GM19240 (cell line): ENCODE data around the gene RPL15.
"Not testable (repeated sequence)": the region's sequence is repeated elsewhere in the genome, so short reads cannot be mapped to it uniquely, and the experiment has no call there.

Experiments used
- DNase-seq: peaks from one replicate; pipeline ENCODE4 v3.0.0; 2011; ENCODE audit warnings: low spot score; ENCODE audit not compliant: insufficient read length

RPL15 gene

DNA sequence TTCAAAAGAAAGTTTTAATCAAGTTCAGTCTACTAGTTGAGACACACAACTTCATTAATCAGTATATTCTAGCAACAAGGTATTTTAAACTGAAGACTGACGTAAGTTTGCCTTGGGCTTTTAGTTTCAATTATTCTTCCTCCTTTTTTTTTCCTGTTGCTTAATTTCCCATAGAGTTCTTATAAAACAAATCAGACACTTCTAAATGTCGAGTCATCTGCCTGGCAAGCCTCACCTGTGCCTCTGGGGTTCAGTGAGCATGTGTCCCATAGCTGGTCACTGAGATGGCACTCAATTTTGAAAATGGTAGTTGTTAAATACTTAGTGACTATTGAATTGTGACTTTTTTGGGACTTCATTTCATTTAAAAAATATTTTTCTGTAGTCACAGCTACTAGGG is 27.5 kb upstream of the RPL15 start:
- no peak for DNase-seq

GRCh38 chr3:23889950-23890349 is 27.0 kb upstream of the RPL15 start:
- no peak for DNase-seq

GRCh38 chr3:23894254-23895061 is 22.5 kb upstream of the RPL15 start:
- no peak for DNase-seq

DNA sequence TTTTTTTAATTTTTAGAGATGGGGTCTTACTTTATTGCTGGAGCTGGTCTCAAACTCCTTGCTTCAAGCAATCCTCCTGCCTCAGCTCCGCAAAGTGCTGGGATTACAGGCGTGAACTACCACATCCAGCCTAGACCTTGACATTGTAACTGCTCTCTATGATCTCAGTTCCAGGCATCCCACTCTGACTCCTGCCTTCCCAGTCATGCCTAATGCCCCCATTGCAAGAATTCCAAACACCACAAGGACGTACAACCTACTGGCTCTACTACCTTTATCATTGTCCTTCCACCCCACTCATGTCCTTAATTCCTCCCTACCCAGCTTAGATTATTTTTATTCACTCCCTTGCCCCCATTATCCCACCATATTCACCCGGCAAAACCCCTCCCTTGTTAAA is 21.8 kb upstream of the RPL15 start:
- no peak for DNase-seq

DNA sequence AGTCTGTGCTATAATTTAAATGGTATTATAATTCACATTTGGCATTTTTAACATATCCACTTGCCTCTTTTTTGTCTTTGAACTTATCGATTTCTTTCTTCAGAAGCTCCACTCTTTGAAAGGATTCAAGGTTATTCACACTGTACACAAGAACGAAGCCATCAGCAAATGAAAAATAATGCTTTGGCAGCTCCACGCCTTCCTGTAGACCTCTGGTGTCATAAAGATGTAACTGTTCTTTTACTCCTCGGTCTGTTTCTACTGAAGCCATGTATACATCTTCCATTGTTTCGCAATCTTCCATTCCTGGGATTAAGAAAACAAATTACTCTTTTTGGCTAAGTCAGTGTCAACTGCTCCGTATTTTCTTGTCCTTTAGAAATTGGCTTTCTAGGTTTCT is 16.2 kb upstream of the RPL15 start:
- no peak for DNase-seq

DNA sequence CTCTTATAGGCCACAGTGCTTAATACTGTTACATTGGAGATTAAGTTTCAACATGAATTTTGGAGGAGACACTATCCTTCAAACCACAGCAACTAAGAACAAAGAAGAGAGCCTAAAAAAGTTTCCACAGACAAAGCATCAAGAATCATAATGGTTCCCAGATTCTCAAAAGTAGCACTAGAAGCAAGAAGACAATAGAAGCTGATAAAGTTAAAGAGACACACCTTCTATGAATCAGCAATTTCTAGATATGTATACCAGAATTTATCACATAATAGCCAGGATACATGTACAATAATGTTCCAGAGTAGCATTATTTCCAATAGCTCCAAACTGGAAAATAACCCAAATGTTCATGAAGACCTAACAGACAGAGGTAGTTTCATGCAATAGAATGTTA is 12.4 kb upstream of the RPL15 start:
- no peak for DNase-seq

GRCh38 chr3:23909341-23909740 is 7.6 kb upstream of the RPL15 start:
- DNase-seq: no peak

- no peak for DNase-seq
Measured at GRCh38 chr3:23911397-23911796, 5.5 kb upstream of the RPL15 start.

DNA sequence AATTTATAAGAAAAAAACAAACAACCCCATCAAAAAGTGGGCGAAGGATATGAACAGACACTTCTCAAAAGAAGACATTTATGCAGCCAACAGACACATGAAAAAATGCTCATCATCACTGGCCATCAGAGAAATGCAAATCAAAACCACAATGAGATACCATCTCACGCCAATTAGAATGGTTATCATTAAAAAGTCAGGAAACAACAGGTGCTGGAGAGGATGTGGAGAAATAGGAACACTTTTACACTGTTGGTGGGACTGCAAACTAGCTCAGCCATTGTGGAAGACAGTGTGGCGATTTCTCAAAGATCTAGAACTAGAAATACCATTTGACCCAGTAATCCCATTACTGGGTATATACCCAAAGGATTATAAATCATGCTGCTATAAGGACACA is 4.6 kb upstream of the RPL15 start:
- not testable (repeated sequence) for DNase-seq

DNA sequence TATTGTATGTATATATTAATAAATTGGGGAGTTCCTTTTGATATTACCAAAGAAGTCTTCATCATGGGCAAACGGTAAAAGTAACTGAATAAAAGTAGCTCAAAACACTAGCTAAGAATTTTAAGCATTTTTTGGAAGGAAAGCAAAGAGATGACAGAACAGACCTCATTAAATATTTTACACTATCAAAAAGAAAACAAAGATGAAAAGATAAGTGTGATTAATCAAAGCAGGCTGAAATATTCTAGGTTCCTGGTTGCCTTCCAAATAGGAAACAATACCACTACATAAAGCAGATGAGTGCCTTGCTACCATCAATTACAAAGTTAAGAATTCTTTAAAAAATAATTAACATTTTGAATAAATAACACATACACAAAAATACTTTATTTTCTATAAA is 3.8 kb upstream of the RPL15 start:
- no peak for DNase-seq

DNA sequence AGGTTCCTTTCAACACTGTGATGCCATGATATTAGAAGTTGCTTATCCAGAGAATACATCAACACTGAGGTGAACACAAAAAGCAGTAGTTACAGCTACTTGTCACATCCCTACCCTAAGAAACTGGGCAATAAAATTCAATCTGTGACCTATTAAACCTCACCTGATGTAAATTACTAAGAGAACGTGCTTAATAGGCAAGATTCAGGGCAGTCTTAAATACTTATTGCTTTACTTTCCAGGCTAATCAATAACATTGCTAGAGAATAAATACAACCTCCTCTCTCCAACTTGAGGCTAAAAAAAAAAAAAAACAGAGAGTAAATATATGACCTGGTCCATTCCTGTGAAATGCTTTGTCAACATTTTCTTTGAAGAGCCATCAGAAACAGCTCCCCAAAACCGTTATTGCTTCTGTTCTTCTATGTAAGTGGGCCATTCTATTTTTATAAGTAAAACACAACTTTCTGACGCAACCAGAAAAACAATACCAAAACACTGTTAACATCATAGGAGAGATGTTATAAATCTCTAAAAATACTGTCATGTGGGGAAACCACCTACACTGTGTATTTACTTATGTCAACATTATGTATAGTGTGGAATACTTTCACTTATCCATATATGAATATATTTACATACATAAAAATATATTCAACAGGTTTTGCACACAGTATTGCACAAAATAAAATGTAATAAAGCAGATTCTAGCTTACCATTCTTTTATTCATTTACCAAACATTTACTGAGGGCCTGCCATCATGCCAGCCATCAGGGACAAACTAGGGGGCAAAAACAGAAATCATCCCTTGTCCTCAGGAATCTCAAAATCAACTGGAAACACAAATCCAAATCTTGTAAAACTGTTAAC is 2.8 kb upstream of the RPL15 start:
- DNase-seq: no peak

- DNase-seq: no peak
Measured at GRCh38 chr3:23915537-23916108, 1.3 kb upstream of the RPL15 start.

DNA sequence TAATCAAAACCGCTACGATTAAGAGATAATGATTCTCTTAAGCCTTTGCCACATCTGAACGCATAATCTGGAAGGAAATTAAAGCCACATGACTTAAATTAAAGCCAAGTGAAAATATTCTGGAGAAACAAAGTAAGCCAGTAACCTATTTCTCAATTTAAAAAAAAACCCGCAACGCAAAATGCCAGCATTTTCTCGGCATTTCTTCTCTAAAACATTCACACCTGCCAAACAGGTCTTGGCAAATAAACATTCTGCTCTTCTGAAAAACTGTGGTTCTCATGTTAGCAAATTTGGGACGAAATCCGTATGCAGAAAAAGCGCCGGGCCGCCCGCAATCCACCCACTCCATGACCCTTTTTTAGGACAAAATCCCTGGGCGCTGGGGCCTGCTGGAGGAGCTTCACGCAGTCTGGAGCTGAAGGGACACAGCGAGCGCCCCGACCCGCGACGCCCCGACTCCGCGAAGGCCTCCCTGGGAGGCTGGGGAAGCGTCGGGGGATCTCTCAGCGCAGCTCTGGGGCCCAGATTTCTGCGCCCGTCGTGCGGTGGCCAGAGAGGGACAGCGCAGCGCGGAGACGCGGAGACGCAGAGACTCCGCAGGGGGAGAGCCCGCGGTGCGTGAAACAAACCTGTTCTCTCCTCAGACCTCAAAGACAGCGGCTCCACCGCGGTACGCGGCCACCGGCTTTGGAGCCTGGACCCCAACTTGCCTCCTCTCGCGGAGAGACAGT is 613 bp upstream of the RPL15 start:
- peak; percentile 7 for DNase-seq

DNA sequence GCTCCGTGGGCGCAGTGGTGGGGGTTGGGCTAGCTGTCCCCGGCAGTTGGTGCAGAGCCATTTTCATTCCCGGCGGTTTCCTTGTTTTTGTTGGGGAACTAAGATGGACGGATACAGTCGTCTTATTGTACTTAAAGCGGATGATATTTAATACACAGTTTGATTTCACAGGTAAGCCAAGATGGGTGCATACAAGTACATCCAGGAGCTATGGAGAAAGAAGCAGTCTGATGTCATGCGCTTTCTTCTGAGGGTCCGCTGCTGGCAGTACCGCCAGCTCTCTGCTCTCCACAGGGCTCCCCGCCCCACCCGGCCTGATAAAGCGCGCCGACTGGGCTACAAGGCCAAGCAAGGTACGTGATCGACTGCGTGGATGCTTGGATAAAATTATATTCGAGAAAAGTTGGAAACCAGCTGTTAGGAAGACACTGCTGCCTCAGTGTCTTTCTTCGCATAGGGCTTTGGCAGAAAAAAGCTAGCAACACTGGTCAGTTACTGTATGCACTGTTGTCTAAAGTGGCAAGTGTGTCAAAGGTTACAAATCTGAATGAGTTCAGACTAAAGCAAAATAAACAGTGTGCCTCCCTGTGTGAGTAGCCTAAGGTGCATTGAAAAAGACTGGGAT is 859 bp downstream of the RPL15 start:
- DNase-seq: peak; percentile 25

DNA sequence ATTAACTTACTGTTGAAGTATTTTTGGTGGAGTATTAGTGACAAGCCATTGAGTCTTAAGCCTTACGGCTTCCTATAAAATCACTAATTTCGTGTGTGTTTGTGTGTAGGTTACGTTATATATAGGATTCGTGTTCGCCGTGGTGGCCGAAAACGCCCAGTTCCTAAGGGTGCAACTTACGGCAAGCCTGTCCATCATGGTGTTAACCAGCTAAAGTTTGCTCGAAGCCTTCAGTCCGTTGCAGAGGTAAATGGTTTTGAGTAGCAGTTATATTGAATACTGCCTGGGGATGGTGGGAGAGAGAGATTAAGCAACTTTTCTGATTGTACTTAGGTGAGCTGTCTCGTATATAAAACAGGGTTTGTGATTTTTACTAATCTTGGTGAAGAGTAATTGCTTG is 1.4 kb downstream of the RPL15 start:
- DNase-seq: not testable (repeated sequence)

DNA sequence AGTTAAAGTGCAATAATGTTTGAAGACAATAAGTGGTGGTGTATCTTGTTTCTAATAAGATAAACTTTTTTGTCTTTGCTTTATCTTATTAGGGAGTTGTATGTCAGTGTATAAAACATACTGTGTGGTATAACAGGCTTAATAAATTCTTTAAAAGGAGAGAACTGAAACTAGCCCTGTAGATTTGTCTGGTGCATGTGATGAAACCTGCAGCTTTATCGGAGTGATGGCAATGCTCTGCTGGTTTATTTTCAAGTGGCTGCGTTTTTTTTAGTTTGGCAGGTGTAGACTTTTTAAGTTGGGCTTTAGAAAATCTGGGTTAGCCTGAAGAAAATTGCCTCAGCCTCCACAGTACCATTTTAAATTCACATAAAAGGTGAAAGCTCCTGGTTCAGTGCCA is 2.7 kb downstream of the RPL15 start:
- no peak for DNase-seq

DNA sequence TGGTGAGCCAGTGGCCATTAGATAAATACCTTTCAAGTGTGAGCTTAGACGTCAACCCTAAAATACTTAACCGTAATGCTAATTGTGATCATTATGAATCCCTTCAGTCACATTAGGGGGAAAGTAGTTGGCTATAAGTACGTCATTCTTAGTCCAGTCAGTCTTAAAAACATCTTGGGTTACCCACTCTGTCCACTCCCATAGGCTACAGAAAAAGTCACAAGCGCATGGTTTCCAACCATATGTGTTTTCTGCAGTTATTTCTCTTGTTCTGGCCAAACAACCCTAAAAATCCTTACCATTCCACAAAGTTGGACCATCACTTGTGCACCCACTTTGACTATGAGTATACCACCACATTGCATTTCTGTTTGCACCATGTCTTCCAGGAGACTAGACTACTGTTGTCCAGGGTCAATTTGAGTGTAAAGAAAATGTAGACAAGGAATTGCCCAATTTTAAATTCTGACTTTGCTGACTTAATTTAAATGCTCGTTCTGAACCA is 3.3 kb downstream of the RPL15 start:
- DNase-seq: no peak

DNA sequence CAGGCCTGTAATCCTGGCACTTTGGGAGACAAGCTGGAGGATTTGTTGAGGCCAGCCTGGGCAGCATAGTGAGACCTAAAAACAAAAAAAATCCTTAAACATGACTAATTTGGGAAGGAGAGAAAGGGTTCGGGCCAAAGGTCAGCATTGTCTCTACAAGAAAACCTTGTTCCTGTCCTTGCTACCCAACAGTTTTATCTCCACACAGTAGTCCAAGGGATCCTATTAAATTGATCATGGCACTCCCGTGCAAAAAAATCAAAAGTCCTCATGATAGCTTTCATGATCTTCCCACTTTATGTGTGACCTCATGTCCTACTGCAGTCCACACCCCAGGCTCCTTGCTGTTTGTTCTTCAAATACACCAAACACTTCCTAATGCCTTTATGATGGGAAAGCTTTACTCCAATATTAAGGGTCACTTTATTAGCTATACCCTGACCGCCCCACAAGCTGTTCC is 4.2 kb downstream of the RPL15 start:
- no peak for DNase-seq

DNA sequence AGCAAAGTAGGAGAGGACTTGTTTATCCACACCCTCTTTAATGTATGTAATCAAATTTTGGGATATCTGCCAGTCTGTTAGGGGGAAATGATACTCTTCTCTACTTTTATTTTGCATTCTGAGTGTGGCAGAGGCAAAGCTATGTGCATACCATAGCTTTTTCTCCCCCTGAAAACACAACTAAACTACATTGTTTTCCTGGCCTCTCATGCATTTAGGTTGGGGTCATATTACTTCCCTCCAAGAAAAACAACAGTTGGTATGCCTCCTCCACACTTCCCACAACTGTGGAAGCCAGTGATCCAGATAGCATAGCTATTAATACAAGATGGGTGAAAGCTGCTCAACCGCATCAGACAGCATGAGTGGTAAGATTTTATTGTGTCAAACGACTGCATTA is 6.9 kb downstream of the RPL15 start:
- DNase-seq: no peak

- no peak for DNase-seq
Measured at GRCh38 chr3:23926246-23926645, 9.3 kb downstream of the RPL15 start.

- no peak for DNase-seq
Measured at GRCh38 chr3:23926736-23927135, 9.8 kb downstream of the RPL15 start.
